ENCODE data around the gene HCFC1R1.

Gene HCFC1R1

DNA sequence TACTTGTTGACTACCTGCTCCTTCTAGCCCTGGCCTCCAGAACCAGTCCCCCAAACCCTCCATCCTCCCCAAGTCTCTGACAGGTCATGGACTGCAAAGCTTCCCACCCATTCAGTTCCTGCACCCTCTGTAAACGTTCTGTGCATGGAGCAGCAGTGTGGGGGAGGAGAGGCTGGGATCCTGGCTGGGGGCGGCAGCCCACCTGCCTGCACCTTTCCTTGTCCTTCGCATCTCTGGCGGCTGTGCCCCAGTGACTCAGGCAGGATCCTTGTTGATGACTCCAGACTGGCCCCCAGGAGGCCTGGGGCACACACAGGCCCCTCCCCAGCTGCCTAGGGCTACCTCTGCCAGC lies 41.9 kb downstream of the HCFC1R1 start:
- peak overlapping the region; percentile 97 for H3K4me2 ChIP-seq
- H3K27me3 ChIP-seq, result no peaks in the 10 kb centered on the region
- H4K20me1 ChIP-seq, result peaks cover 15% of the 10 kb centered on the region
- H3K9ac ChIP-seq, result no peak overlapping the region; the same call in 1 of the 2 replicates
- no peaks in the 10 kb centered on the region for H3K9me3 ChIP-seq
- H3K4me3 ChIP-seq, result no peak overlapping the region
- H3K27ac ChIP-seq, result no peak overlapping the region
- TF ChIP-seq Cebpa-rat (IDR thresholded peaks at IDR 0.05), result no peak
- peaks cover 76% of the 10 kb centered on the region for H3K4me1 ChIP-seq
- peaks cover 15% of the 10 kb centered on the region for H3K36me3 ChIP-seq

DNA sequence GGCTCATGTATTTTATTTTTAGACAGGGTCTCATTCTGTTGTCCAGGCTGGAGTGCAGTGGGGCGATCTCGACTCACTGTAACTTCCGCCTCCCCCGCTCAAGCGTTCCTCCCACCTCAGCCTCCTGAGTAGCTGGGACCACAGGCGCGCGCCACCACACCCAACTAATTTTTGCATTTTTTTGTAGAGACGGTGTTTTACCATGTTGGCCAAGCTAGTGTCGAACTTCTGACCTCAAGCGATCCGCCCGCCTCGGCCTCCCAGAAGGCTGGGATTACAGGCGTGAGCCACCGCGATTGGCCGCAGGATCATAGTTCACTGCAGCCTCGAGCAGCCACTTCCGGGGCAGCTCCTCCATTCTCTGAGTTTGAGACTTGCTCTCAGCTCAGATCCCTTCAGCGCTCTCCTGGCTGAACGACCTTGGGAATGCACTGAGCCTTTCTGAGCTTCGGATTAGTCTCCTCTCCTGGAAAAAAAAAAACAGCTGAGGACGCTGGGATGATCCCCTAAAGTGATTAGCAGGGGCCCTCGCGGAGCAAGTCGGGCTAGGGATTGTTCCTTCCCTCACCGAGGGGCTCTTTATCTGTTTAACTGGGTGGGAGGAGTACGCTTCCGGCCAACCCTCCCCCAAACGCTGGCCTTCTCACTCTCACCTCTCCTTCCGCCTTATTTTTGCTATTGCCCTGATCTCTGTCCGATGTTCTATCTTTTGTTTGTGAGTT lies 42.4 kb downstream of the HCFC1R1 start:
- Histone ChIP-seq H3K36me3 (peaks cover 20% of the 10 kb centered on the region), H3K4me3 (peak overlapping the region; percentile 89), H3K27ac (peak overlapping the region; percentile 93), H3K4me1 (peaks cover 76% of the 10 kb centered on the region), H4K20me1 (peaks cover 20% of the 10 kb centered on the region), H3K9ac (peak overlapping the region; percentile 88), H3K27me3 (no peaks in the 10 kb centered on the region), H3K4me2 (peak overlapping the region; percentile 97), H3K9me3 (no peaks in the 10 kb centered on the region)
- TF ChIP-seq Cebpa-rat (IDR thresholded peaks at IDR 0.05), result no peak

GRCh38 chr16:2980227-2981176 lies 43.2 kb downstream of the HCFC1R1 start, which contains the start of gene PKMYT1:
Gene PKMYT1, minus strand, starts transcription at chr16:2980446. Its CDS starts 789 bp downstream, at chr16:2979657.
- H3K9me3 ChIP-seq, result no peaks in the 10 kb centered on the region
- no peak for TF ChIP-seq Cebpa-rat (IDR thresholded peaks at IDR 0.05)
- H3K27me3 ChIP-seq, result no peaks in the 10 kb centered on the region
- H3K4me1 ChIP-seq, result peaks cover 82% of the 10 kb centered on the region
- peak within 1 kb of the TSS; percentile 88 for H3K9ac ChIP-seq
- H3K27ac ChIP-seq, result peak within 1 kb of the TSS; percentile 93
- peaks cover 28% of the 10 kb centered on the region for H3K36me3 ChIP-seq
- H3K4me3 ChIP-seq, result peak within 1 kb of the TSS; percentile 89
- H4K20me1 ChIP-seq, result peaks cover 28% of the 10 kb centered on the region
- peak within 1 kb of the TSS; percentile 97 for H3K4me2 ChIP-seq

DNA sequence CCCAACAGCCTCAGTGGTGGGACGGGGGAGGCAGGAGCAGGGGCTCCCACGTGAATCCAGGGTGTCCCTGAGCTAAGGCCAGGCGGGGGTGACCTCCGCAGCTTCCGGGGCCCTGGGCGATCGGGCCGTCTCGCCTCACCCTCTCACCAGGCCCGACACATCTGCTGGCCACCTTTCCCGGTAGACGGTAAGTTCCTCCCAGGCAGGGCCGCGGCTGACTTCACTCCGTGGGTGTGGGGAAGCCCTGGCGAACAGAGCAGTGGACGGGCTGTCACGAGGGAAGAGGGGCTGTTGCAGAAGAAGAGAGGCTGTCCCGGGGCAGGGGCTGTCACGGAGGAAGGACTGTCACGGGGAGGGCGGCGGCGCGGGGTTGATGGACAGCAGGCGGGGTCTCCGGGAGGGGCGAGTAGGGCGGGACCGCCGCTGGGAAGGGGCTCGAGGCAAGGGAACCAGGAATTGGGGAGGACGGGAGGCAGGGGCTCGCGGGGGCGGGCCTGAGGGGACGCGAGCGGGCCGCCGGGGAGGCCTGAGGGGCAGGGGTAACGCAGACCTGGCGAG lies 44.0 kb downstream of the HCFC1R1 start:
- Histone ChIP-seq H3K4me2 (peak overlapping the region; percentile 97), H3K36me3 (peaks cover 35% of the 10 kb centered on the region), H4K20me1 (peaks cover 35% of the 10 kb centered on the region), H3K9ac (peak overlapping the region; percentile 88), H3K4me3 (peak overlapping the region; percentile 89), H3K27ac (peak overlapping the region; percentile 93), H3K27me3 (no peaks in the 10 kb centered on the region), H3K4me1 (peaks cover 90% of the 10 kb centered on the region), H3K9me3 (no peaks in the 10 kb centered on the region)
- no peak for TF ChIP-seq Cebpa-rat (IDR thresholded peaks at IDR 0.05)

GRCh38 chr16:2977440-2977839 lies 46.3 kb downstream of the HCFC1R1 start:
- peaks cover 93% of the 10 kb centered on the region for H3K4me1 ChIP-seq
- H3K36me3 ChIP-seq, result peaks cover 39% of the 10 kb centered on the region
- H3K27me3 ChIP-seq, result no peaks in the 10 kb centered on the region
- H3K9ac ChIP-seq, result peak overlapping the region; percentile 36; the same call in 1 of the 2 replicates
- H3K4me3 ChIP-seq, result no peak overlapping the region
- no peak for TF ChIP-seq Cebpa-rat (IDR thresholded peaks at IDR 0.05)
- peak overlapping the region; percentile 91 for H3K27ac ChIP-seq
- no peaks in the 10 kb centered on the region for H3K9me3 ChIP-seq
- H3K4me2 ChIP-seq, result peak overlapping the region; percentile 97
- H4K20me1 ChIP-seq, result peaks cover 50% of the 10 kb centered on the region

- H3K36me3 ChIP-seq, result peaks cover 43% of the 10 kb centered on the region
These were observed 47.1 kb downstream of the HCFC1R1 start for GRCh38 chr16:2976673-2977072.

GRCh38 chr16:2976201-2976600 lies 47.5 kb downstream of the HCFC1R1 start:
- H3K4me3 ChIP-seq, result no peak overlapping the region
- H3K4me1 ChIP-seq, result peaks cover 93% of the 10 kb centered on the region
- TF ChIP-seq Cebpa-rat (IDR thresholded peaks at IDR 0.05), result no peak
- peak overlapping the region; percentile 97 for H3K4me2 ChIP-seq
- no peaks in the 10 kb centered on the region for H3K9me3 ChIP-seq
- peaks cover 62% of the 10 kb centered on the region for H4K20me1 ChIP-seq
- peak overlapping the region; percentile 91 for H3K27ac ChIP-seq
- peak overlapping the region; percentile 36 for H3K9ac ChIP-seq
- H3K36me3 ChIP-seq, result peaks cover 46% of the 10 kb centered on the region
- no peaks in the 10 kb centered on the region for H3K27me3 ChIP-seq

More at GRCh38 chr16:2976673-2977072, 47.1 kb downstream of the HCFC1R1 start:
- H3K9ac ChIP-seq, result peak overlapping the region; percentile 36
- H3K4me3 ChIP-seq, result no peak overlapping the region
- TF ChIP-seq Cebpa-rat (IDR thresholded peaks at IDR 0.05), result no peak
- peak overlapping the region; percentile 97 for H3K4me2 ChIP-seq
- peaks cover 57% of the 10 kb centered on the region for H4K20me1 ChIP-seq
- peaks cover 93% of the 10 kb centered on the region for H3K4me1 ChIP-seq
- H3K27ac ChIP-seq, result peak overlapping the region; percentile 91
- no peaks in the 10 kb centered on the region for H3K27me3 ChIP-seq
- no peaks in the 10 kb centered on the region for H3K9me3 ChIP-seq

GRCh38 chr16:2975161-2975795 lies 48.5 kb downstream of the HCFC1R1 start:
- Histone ChIP-seq H3K4me1 (peaks cover 96% of the 10 kb centered on the region), H3K27ac (peak overlapping the region; percentile 91; the same call in 1 of the 2 replicates), H3K9ac (peak overlapping the region; percentile 92), H3K27me3 (no peaks in the 10 kb centered on the region), H3K36me3 (peaks cover 46% of the 10 kb centered on the region), H3K9me3 (no peaks in the 10 kb centered on the region), H4K20me1 (peaks cover 71% of the 10 kb centered on the region), H3K4me2 (peak overlapping the region; percentile 97), H3K4me3 (peak overlapping the region; percentile 93)
- TF ChIP-seq Cebpa-rat (IDR thresholded peaks at IDR 0.05), result no peak

Measured in BLaER1 (cell line).